Lower lobe of right lung (tissue), 2 donors: ENCODE measurements around the gene APBB2. TPM values are rescaled to one million over a fixed set of nuclear protein-coding genes. Genes with fewer than 3 reads are reported as not detected.

Experiments
- ATAC-seq, 2 donors: fragments of 200-7000 bp; cut with Tn5 transposase; one replicate each; pipeline ENCODE4 v1.9.1; 2020 to 2022; ENCODE audit warnings: mild to moderate bottlenecking in 2 of 2, moderate library complexity in 2 of 2
- DNase-seq: peaks from one replicate; pipeline ENCODE4 v3.0.0-alpha.2; 2020
- H3K27ac ChIP-seq: fragments of 200-600 bp; one replicate; pipeline ENCODE4 v1.8.0; 2022
- H3K27me3 ChIP-seq: fragments of 200-600 bp; one replicate; pipeline ENCODE4 v1.8.0; 2022; ENCODE audit warnings: low read depth
- H3K36me3 ChIP-seq: fragments of 200-600 bp; one replicate; pipeline ENCODE4 v1.8.0; 2022; ENCODE audit warnings: mild to moderate bottlenecking
- H3K4me1 ChIP-seq: fragments of 200-600 bp; one replicate; pipeline ENCODE4 v1.8.0; 2022
- H3K4me3 ChIP-seq: fragments of 200-600 bp; one replicate; pipeline ENCODE4 v1.8.0; 2022; ENCODE audit warnings: mild to moderate bottlenecking
- H3K9me3 ChIP-seq: fragments of 200-600 bp; one replicate; pipeline ENCODE4 v1.8.0; 2022
- CTCF ChIP-seq: fragments of 200-600 bp; IDR thresholded peaks from one replicate; pipeline ENCODE4 v1.8.0; 2022; ENCODE audit warnings: antibody characterized with exemption, mild to moderate bottlenecking
- intact Hi-C: fragments of 100-400 bp; cut with DNase I; formaldehyde crosslinking; loops from one replicate; pipeline ENCODE4 v1.11.0; 2022
- total RNA-seq: library from RNA; stranded (reverse); fragmentation: NEBNext Ultra II Directional; extraction: Animal tissue kit (Norgen Biotek cat#: 25700); gene quantifications from one replicate; pipeline ENCODE4 v1.2.1, GENCODE V29; 2021
- donor health status: DM: no; HTN: yes; CAD: no; lungs with severe emphysema.

Gene APBB2
- total RNA-seq, 1 donor from 2014 or later = 59.3 TPM

GRCh38 chr4:40990899-40991265, 223.5 kb downstream of the APBB2 start:
- DNase-seq (no peak), ATAC-seq (no peak)
- no peaks in the 10 kb centered on the region for H3K36me3 ChIP-seq
- intact Hi-C loops = no loop called here
- H3K27ac ChIP-seq = no peak overlapping the region
- H3K4me3 ChIP-seq = no peak overlapping the region
- H3K9me3 ChIP-seq = no peaks in the 10 kb centered on the region
- no peaks in the 10 kb centered on the region for H3K27me3 ChIP-seq
- peaks cover 17% of the 10 kb centered on the region for H3K4me1 ChIP-seq
- no peak for TF ChIP-seq CTCF

GRCh38 chr4:40990236-40990898, 224.0 kb downstream of the APBB2 start:
- Histone ChIP-seq H3K9me3 (no peaks in the 10 kb centered on the region), H3K36me3 (no peaks in the 10 kb centered on the region), H3K27me3 (no peaks in the 10 kb centered on the region), H3K4me3 (no peak overlapping the region), H3K27ac (no peak overlapping the region), H3K4me1 (peaks cover 17% of the 10 kb centered on the region)
- no peak for TF ChIP-seq CTCF
- intact Hi-C loops = no loop called here
- DNase-seq (no peak), ATAC-seq (no peak)

GRCh38 chr4:40987151-40987550, 227.2 kb downstream of the APBB2 start:
- TF ChIP-seq CTCF = no peak
- Histone ChIP-seq H3K4me1 (peaks cover 6% of the 10 kb centered on the region), H3K36me3 (no peaks in the 10 kb centered on the region), H3K27ac (no peak overlapping the region), H3K27me3 (no peaks in the 10 kb centered on the region), H3K9me3 (no peaks in the 10 kb centered on the region), H3K4me3 (no peak overlapping the region)
- no peak for ATAC-seq
- DNase-seq = no peak
- intact Hi-C loops = no loop called here

GRCh38 chr4:40986375-40986774, 228.0 kb downstream of the APBB2 start:
- no peak for TF ChIP-seq CTCF
- H3K4me1 ChIP-seq = peaks cover 5% of the 10 kb centered on the region
- ATAC-seq = no peak

GRCh38 chr4:40984051-40984450, 230.3 kb downstream of the APBB2 start:
- no peak for ATAC-seq
- Histone ChIP-seq H3K4me3 (no peak overlapping the region), H3K9me3 (no peaks in the 10 kb centered on the region), H3K36me3 (no peaks in the 10 kb centered on the region), H3K27me3 (no peaks in the 10 kb centered on the region), H3K4me1 (no peaks in the 10 kb centered on the region), H3K27ac (no peak overlapping the region)
- intact Hi-C loops = loop anchor here (5.0 kb wide), 1 partner anchor 233 kb away; no protein-coding TSS in a partner anchor
- TF ChIP-seq CTCF = no peak
- no peak for DNase-seq

More at GRCh38 chr4:40986375-40986774, 228.0 kb downstream of the APBB2 start:
- Histone ChIP-seq H3K36me3 (no peaks in the 10 kb centered on the region), H3K4me3 (no peak overlapping the region), H3K9me3 (no peaks in the 10 kb centered on the region), H3K27ac (no peak overlapping the region), H3K27me3 (no peaks in the 10 kb centered on the region)
- no peak for DNase-seq
- intact Hi-C loops = no loop called here
